ENCODE results near the gene ZYG11B.
"Not testable (repeated sequence)": the region's sequence is repeated elsewhere in the genome, so short reads cannot be mapped to it uniquely, and the experiment has no call there.

Gene ZYG11B

GRCh38 chr1:52713590-52713989 is 12.7 kb upstream of the ZYG11B start:
- Histone ChIP-seq H3K79me2 (ENCODE audit: insufficient read depth, low read length) (no peaks in the 10 kb centered on the region), H3K9me3 (ENCODE audit: insufficient read depth, low read length, severe bottlenecking) (no peaks in the 10 kb centered on the region), H4K20me1 (ENCODE audit: insufficient read depth, low read length) (no peaks in the 10 kb centered on the region), H3K36me3 (ENCODE audit: insufficient read depth, low read length) (no peaks in the 10 kb centered on the region), H3K9ac (ENCODE audit: low read depth, low read length) (no peak overlapping the region), H3K4me1 (ENCODE audit: insufficient read depth, low read length) (0 out of 2 replicates have a peak, but pooled peaks cover 4% of the 10 kb centered on the region), H3K4me3 (ENCODE audit: low read depth in 1 of 2, low read length in 2 of 2) (no peak overlapping the region), H2AFZ (ENCODE audit: low read depth, low read length) (no peak overlapping the region), H3K27ac (ENCODE audit: low read length) (no peak overlapping the region), H3K4me2 (ENCODE audit: insufficient read depth, low read length) (no peak overlapping the region), H3K27me3 (ENCODE audit: insufficient read depth, low read length, poor library complexity) (no peaks in the 10 kb centered on the region)
- ATAC-seq (ENCODE audit: insufficient read depth, low read depth) = no peak
- DNase-seq = no peak
- TF ChIP-seq, protein P1, sequence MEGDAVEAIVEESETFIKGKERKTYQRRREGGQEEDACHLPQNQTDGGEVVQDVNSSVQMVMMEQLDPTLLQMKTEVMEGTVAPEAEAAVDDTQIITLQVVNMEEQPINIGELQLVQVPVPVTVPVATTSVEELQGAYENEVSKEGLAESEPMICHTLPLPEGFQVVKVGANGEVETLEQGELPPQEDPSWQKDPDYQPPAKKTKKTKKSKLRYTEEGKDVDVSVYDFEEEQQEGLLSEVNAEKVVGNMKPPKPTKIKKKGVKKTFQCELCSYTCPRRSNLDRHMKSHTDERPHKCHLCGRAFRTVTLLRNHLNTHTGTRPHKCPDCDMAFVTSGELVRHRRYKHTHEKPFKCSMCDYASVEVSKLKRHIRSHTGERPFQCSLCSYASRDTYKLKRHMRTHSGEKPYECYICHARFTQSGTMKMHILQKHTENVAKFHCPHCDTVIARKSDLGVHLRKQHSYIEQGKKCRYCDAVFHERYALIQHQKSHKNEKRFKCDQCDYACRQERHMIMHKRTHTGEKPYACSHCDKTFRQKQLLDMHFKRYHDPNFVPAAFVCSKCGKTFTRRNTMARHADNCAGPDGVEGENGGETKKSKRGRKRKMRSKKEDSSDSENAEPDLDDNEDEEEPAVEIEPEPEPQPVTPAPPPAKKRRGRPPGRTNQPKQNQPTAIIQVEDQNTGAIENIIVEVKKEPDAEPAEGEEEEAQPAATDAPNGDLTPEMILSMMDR (IDR thresholded peaks at IDR 0.05; ENCODE audit: borderline replicate concordance, extremely low read depth, low read length, poor library complexity, severe bottlenecking) = no peak
- TF ChIP-seq EZH2 (IDR thresholded peaks at IDR 0.05; ENCODE audit: borderline replicate concordance, low read depth, low read length, severe bottlenecking) = no peak

- H3K9me3 ChIP-seq (ENCODE audit: insufficient read depth, low read length, severe bottlenecking); H3K27me3 ChIP-seq (ENCODE audit: insufficient read depth, low read length, poor library complexity); ATAC-seq (ENCODE audit: insufficient read depth, low read depth); H3K27ac ChIP-seq (ENCODE audit: low read length); H3K36me3 ChIP-seq (ENCODE audit: insufficient read depth, low read length); DNase-seq; H3K9ac ChIP-seq (ENCODE audit: low read depth, low read length); H3K4me2 ChIP-seq (ENCODE audit: insufficient read depth, low read length); H2AFZ ChIP-seq (ENCODE audit: low read depth, low read length); H4K20me1 ChIP-seq (ENCODE audit: insufficient read depth, low read length); H3K79me2 ChIP-seq (ENCODE audit: insufficient read depth, low read length); H3K4me3 ChIP-seq (ENCODE audit: low read depth in 1 of 2, low read length in 2 of 2); H3K4me1 ChIP-seq (ENCODE audit: insufficient read depth, low read length): not testable (repeated sequence)
Observed at GRCh38 chr1:52715296-52715695, 11.0 kb upstream of the ZYG11B start.

- DNase-seq = no peak
- Histone ChIP-seq H3K4me2 (ENCODE audit: insufficient read depth, low read length) (no peak overlapping the region), H3K9me3 (ENCODE audit: insufficient read depth, low read length, severe bottlenecking) (no peaks in the 10 kb centered on the region), H3K4me3 (ENCODE audit: low read depth in 1 of 2, low read length in 2 of 2) (no peak overlapping the region), H3K27ac (ENCODE audit: low read length) (no peak overlapping the region), H2AFZ (ENCODE audit: low read depth, low read length) (no peak overlapping the region), H4K20me1 (ENCODE audit: insufficient read depth, low read length) (peaks cover 4% of the 10 kb centered on the region; the same call in 1 of the 2 replicates), H3K4me1 (ENCODE audit: insufficient read depth, low read length) (peaks cover 25% of the 10 kb centered on the region), H3K79me2 (ENCODE audit: insufficient read depth, low read length) (peaks cover 19% of the 10 kb centered on the region), H3K36me3 (ENCODE audit: insufficient read depth, low read length) (no peaks in the 10 kb centered on the region), H3K9ac (ENCODE audit: low read depth, low read length) (no peak overlapping the region), H3K27me3 (ENCODE audit: insufficient read depth, low read length, poor library complexity) (no peaks in the 10 kb centered on the region)
- ATAC-seq (ENCODE audit: insufficient read depth, low read depth) = no peak
- TF ChIP-seq, protein P1 (IDR thresholded peaks at IDR 0.05; ENCODE audit: borderline replicate concordance, extremely low read depth, low read length, poor library complexity, severe bottlenecking) = no peak
- TF ChIP-seq EZH2 (IDR thresholded peaks at IDR 0.05; ENCODE audit: borderline replicate concordance, low read depth, low read length, severe bottlenecking) = no peak
Observed at GRCh38 chr1:52723260-52723659, 3.0 kb upstream of the ZYG11B start.

DNA sequence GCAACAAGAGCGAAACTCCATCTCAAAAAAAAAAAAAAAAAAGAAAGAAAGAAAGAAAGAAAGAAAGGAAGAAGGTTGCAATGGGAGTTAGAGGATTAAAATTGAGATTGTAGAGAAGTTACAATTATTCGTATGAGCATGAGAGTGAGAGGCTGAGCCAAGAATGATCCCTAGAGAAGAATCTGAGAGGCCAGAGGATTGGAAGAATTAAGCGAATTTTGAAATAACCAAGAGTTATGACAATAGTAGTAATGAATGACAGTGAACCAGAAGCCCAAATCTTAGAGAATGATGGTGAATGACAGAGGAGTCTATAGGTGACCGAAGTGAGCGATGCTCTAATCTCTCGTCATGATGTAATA is 369 bp upstream of the ZYG11B start:
- Histone ChIP-seq H3K4me3 (ENCODE audit: low read depth in 1 of 2, low read length in 2 of 2) (peak overlapping the region; percentile 45 to 73; a peak in 3 of 4 replicates), H3K9me3 (ENCODE audit: insufficient read depth, low read length, severe bottlenecking) (no peaks in the 10 kb centered on the region), H2AFZ (ENCODE audit: low read depth, low read length) (peak overlapping the region; percentile 90), H4K20me1 (ENCODE audit: insufficient read depth, low read length) (peaks cover 7% of the 10 kb centered on the region), H3K36me3 (ENCODE audit: insufficient read depth, low read length) (no peaks in the 10 kb centered on the region), H3K4me2 (ENCODE audit: insufficient read depth, low read length) (peak overlapping the region; percentile 81), H3K27me3 (ENCODE audit: insufficient read depth, low read length, poor library complexity) (no peaks in the 10 kb centered on the region), H3K79me2 (ENCODE audit: insufficient read depth, low read length) (peaks cover 43% of the 10 kb centered on the region), H3K27ac (ENCODE audit: low read length) (peak overlapping the region; percentile 56), H3K9ac (ENCODE audit: low read depth, low read length) (peak overlapping the region; percentile 67), H3K4me1 (ENCODE audit: insufficient read depth, low read length) (peaks cover 33% of the 10 kb centered on the region)
- TF ChIP-seq EZH2 (IDR thresholded peaks at IDR 0.05; ENCODE audit: borderline replicate concordance, low read depth, low read length, severe bottlenecking) = no peak
- TF ChIP-seq, protein P1 (IDR thresholded peaks at IDR 0.05; ENCODE audit: borderline replicate concordance, extremely low read depth, low read length, poor library complexity, severe bottlenecking) = no peak
- no peak for ATAC-seq (ENCODE audit: insufficient read depth, low read depth)
- DNase-seq = no peak

All from DND-41 (cell line).